Stimulated activated CD4-positive, alpha-beta T cell treated with anti-CD3 and anti-CD28 coated beads, Interleukin-4, amount 100 ng/mL, for 4 hours (primary cell): ENCODE measurements around the gene RBFOX2.
"Not testable (repeated sequence)": the region's sequence is repeated elsewhere in the genome, so short reads cannot be mapped to it uniquely, and the experiment has no call there.

Experiments used
- DNase-seq, 2 experiments: peaks; one replicate each; pipeline ENCODE4 v3.0.0-alpha.2; 2020

Gene RBFOX2

DNA sequence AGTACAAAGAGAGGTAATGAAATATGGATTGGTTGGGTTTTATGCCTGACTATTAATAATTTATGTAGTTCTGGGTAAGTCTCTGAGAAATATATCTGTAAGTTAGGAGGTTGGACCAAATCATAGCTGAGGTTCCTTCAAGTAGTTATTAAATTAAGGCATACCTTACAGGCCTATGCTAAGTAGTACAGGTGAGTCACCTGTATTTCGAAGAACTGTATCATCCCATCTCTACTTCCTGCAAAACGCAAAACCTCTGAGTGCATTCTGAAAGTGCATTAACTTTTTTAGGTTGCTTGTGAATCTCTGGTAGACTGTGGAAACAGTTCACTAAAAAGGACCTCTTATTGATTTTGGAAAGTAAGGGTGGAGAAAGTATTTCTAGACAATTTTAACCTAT, 273.9 kb downstream of the RBFOX2 start:
- no peak for DNase-seq

DNA sequence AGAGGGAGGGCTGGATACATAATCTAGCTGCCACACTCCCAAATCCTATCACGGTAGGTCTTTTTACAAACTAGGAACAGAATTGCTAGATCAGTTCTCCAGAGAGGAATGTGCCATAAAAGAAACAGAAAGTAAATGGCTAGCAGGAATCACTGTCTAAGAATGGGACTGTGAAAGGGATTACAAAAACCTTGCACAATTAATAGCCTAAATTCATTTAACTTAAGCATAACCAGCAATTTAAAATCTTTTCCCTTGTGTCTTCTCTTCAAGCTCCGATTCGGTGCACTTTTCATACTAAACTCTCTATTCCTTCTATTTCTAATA, 275.8 kb downstream of the RBFOX2 start:
- DNase-seq, result no peak

DNA sequence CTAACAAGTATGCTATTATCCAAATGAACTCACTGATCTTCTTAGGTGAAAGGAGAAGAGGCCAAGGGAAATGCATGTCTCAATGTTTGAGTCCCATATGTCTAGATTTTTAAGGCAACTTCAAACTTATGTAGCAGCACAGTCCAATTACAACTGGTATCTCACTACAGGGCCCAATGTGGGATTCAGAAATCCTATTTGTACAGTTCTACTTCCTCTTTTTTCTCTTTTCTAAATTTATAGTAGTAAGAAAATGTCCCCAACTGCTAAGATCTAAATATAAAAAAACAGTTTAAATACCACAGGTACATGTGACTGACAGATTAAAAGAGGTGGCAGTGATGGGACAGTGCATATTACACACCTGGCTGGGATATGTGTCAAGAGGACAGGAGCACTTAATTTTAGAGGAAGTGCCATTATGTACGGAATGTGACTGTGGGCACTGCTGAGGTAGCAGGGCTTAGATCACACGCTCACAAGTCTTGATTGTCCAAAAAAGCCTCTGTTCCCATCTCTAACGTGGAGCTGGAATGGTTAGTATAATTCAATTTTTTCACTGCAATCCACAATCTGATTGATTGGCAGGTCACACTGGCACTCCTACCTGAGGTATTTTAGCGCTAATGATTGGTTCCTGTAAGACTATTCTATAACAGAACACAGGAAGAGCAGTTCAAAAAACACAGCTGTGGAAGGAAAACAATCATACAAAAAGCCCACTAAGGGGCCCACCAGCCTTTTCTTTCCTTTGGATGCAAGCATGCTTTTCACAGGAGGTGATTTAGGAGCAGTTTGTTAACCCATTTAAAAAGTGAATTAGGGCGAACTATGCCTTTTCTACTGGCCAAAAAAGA, 276.4 kb downstream of the RBFOX2 start:
- no peak for DNase-seq

DNA sequence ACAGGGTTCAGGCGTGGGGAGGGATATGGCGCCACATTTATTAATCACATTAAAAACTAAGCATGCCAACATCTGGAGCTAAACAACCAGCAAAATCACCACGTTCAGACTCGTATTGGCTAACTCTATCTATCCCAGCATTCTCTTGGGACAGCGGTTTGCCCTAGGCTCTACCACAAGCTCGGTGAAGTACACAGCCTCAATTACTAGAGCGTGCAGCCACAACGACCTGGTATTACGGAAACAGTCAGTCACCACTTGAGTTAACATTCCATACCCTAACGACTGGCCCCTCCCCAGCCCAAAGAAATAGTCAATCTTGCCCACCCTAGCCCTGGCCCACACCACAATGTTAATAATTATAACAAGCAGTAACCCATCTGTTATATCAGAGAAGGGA, 278.8 kb downstream of the RBFOX2 start:
- no peak for DNase-seq

DNA sequence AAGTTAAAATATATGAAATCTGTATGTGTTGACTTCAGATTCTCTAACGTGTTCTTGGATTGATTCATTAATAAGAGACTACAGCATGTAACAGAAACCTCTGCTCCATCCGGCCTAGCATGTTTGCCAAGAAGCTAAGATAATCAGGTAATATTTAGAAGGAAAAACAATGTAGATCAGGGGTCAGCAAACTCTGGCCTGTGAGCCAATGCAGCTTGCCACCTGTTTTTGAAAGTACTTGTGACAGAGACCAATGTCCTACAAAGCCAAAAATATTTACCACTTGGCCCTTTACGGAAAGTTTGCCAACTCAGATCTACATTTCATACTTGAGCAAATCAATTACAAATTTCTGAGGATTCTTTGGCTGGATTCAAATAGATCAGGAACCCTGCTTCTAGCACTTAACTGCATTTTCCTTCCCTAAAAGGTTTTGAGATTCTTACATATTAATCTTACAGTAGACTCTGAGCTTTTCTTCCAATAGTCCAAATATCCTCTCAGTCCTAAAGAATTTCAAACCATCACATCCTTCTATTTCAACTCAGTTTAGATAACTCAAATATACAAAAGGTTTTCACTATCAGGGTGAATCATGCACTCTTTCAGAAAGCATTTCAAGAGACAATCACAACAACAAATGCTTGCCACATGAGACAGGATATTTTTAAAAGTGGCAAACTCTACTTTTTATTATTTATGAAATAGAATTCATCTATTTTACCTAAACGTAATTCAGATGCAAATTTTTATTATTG, 281.5 kb downstream of the RBFOX2 start:
- DNase-seq, result no peak

DNA sequence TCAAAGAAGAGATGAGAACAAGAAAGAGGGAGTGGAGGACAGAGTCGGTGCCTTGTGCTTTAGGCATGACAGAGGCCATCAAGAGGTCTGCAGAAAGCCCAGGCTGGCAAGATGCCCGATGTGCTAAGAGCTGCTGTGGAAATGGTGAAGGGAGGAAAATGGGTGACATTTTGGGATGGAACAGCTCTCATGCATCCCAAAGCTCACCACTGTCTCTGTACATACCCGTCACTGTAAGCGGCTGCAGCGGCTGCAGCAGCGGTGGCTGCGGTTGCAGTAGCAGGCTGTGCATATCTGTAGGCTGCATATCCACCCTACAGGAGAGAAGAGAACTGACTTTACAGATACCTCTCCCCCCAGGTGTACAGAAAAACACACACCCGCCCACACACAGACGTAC, 282.4 kb downstream of the RBFOX2 start:
- no peak for DNase-seq

DNA sequence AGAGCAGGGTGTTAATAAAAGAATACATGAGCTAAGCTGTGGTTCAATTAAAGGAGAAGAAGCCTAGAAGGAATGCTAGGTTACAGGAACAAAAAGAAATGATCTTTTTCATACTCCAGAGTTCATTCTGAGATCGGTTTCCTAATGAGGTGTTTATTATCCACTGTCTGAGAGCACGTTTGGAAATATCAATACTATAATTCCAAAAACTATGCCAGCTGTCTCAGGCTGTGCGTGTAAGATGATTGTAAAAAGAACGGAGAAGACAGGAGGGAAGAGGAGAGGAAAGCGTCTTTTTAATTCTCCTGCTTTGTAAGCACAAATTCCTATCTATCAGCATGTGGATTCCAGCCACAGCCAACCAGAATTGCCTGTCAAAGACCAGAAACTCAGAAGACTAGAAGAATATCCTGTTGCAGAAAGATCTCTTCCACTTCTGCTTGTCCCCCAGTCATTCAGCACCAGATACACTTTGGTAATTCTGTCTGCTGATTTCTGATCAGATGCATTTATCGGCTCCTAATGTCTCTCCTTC, 285.2 kb downstream of the RBFOX2 start:
- no peak for DNase-seq

DNA sequence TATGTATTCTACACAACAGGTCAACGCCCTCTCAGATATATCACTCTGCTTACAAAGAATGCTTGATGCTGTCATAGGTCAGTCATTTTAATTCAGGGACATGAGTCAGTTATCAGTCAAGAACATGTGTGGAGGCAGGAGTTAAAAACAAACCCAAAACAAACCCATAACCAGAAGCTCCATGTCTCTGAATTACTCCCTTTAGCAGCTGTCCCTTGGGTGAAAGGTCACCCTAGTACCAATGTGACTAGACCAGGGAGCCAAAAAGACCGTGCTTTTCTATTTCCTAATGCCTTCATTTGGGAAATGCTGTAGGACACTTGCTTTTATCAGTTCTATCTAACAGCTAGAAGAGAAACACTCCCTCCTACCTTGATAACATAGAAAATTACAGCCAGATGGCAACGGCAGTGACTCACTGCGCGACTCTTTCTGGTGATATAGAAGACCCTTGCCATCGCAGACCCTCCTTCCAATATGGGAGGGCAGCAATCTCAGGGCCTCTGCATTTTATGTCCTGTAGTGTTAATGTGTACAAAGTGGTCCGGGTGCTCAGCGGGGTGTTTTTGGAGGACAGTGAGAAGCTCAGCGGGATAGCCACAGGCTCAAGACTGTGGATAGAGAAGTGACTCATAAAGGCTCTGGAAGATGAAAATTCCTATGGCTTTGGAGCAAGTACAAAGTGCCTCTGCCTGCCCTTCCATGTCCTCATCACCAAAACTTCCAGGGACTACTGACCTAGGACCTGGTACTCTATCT, 286.1 kb downstream of the RBFOX2 start:
- no peak for DNase-seq

DNA sequence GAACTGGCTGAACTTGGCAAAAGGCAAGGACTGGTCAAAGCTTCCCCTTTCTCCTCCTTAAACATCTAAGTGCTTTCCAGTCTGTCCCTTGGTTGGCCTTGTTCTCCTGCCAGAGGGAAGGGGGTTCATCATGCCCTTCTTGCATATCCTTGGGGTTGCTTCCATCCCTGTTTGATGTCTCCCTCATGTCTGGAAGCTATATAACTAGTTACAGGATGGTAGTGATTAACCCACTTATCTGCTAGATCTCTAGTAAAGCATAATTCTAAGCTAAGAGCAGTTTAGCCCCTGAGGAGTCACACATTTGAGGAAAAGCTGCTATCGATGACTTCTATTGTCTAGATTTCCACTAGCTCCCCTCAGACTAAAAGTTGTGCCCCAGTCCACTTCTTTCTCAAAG, 288.0 kb downstream of the RBFOX2 start:
- DNase-seq, result no peak

DNA sequence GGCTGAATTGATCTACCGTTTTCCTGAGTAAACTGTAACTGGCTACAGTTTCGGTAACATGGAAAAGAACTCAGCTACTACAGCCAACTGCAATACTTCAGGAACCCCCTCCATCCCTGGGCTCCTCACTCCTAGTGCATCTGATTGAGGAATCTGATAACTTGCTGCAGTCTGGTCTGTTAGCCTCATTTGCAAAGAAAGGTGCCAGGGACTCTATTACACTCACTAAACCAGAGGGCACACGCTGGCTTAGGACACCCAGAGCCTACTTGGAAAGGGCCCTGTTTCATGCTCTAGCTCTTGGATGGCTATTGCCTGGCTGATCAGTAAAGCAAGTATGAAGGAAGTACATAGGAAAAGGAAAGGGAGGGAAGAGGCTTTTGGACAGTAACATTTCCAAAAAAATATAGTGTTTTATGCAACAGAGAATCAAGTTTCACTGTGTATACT, 288.7 kb downstream of the RBFOX2 start:
- no peak for DNase-seq

DNA sequence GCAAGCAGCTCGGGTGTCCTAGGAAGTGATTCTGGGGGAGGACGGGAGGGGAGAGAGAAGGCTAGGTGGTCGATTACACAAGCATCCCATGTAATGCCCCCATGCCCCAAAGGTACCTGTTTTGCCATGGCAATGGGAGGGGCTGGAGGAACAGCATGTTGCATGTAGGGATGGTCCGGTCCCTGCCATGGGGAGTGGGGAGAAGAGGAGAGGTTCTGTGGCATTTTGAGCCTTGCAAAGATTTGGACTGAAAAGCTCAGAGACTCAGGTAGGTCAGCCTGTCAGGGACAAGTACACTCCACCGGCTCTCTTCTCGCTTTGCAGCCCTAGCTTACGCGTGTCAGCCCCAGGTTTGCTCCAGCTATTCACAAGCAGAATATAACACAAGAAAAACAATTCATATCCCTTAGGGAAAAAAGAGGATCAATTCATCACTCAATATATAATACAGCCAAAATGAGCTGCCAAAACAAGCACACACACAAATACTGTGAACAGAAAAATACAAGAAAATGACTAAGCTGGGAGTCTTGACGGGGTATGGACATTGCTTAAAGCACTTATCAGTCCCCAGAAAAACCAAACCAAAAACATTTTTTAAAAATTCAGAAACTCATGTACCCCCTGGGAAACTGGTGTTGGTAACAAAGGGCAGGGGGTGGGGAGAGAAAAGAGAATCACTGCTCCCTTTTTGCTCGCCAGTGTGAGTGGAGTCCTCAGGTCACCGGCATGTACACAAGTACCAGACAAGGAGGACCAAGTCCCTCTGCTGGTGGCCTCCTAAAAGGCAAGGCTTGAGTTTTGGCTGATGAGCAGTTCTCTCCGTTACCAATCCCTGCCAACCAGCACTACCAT, 289.3 kb downstream of the RBFOX2 start:
- DNase-seq, result no peak

DNA sequence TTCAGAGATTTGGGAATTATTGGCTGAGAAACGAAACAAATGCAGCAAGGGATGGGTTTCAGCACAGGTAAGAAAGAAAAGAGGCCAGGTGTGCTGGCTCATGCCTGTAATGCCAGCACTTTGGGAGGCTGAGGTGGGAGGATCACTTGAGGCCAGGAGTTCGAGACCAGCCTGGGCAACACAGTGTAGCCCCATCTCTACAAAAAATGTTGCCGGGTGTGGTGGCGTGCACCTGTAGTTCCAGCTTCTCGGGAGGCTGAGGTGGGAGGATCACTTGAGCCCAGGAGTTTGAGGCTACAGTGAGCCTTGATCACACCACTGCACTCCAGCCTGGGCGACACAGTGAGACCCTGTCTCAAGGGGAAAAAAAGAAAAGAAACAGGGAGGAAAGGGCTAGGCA, 290.7 kb downstream of the RBFOX2 start:
- DNase-seq, result not testable (repeated sequence)

DNA sequence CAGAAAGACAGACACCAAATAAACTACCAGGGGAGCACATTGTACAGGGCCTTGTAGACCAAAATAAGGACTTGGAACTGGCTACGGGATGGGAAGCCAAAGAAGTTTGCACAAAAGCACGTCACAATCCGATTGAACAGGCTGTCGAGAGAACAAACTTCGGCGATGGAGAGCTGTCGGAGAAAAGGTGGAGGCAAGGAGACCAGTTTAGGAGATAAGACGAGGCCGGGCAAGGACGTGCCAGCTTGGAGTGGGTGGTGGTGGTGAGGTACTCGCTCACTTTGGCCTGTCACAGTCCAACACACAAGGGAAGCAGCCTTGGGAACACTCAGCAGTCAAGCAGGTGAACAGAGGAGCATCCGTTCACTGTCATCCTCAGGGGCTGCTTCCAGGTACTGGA, 291.9 kb downstream of the RBFOX2 start:
- no peak for DNase-seq

DNA sequence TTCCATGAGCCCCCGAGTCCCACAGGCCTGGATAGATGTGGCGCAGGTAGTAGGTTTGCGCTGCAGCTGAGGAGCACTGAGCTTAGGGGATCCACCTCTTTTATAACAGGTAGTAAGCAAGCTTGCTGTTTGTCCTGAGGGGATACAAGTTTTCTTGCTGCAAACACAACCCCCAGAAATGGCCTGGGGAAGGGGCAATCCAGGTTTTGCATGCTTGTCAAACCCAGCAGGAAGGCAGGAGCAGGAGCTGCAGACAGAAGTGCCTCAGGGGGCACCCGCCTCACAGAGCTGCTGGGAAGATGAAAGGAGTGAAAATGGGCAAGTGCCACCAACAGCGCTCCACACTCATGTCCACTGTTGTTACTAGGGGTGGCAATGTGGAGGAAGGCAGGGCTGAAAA, 292.5 kb downstream of the RBFOX2 start:
- DNase-seq, result no peak

DNA sequence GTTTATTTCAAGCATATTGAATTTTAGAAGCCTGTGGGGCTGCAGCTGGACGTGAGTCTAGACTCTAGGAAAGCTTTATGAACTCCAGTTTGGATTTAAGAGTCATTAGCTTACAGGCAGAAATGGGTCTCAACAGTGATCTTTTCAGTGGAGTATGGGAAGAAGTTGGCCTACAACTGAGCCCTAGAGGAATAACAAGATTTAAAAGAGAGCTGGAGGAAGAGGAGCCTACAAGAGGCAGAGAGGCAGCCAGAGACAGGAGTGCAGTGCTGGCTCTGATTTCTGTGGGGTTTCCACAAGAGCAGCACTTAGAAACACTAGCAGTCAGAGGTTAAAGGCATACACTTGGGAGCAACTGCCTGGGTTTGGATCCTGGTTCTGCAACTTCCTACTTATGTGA, 293.1 kb downstream of the RBFOX2 start:
- no peak for DNase-seq

DNA sequence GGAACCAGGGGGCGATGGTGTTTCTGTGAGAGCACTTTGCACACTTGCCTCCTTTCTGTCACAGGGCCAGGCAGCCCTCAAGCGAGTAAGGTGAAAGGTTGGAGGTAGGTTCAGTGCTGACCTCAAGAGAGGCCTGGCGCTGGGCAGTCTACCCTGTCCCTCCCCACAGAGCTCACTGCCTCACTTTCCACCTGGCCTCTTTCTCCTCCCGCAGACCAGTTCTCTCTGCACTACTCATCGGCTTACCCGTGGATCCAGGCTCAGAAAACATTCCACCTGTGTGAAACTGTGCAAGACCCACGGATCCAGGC, 294.2 kb downstream of the RBFOX2 start:
- DNase-seq, result no peak

DNA sequence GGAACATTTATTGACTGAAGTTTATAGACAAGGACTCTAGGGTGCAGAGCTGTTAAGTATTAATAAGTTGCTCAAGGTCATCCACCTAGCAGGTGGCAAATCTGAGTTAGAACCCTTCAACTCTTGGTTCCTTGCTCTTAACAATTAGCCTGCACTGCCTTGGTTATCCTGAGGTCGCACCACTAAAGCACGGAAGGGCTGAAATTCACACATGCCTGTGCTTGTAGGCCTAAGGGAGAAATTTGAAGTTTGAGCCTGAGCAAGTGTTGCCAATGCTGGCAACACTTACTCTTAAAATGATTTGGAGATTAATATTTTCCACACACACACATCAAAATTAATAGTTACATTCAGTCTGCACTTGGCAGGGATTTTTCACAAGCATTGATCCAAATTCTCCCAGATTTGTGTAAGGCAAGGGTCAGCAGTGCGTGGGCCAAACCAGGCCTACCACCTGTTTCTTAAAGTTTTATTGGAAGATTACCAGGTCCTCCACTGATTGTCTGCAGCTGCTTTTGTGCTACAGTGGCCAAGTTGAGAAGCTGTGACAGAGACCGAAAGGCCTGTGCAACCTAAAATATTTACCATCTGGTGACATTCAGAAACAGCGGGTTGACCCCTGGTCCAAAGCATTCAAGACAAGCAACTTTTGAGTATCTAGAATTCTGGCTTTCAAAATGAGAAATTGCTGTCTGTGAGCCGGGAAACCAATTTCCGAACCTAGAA, 294.7 kb downstream of the RBFOX2 start:
- DNase-seq, result no peak

DNA sequence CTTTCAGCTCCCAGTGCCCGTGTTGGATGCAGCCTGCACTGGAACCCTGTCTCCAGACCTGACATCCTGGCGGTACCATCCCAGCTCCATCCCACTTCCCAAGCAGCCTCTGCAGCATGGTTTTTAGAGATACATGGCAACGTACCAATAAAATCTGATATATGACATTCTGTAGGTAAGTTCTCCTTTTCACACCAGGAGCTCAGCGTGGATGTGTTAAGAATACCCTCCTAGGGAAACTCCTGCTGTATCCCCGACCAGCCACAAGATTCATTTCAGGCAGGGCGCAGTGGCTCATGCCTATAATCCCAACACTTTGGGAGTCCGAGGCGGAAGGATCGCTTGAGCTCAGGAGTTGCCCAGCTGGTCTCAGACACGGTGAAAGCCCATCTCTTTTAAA, 295.6 kb downstream of the RBFOX2 start:
- no peak for DNase-seq

DNA sequence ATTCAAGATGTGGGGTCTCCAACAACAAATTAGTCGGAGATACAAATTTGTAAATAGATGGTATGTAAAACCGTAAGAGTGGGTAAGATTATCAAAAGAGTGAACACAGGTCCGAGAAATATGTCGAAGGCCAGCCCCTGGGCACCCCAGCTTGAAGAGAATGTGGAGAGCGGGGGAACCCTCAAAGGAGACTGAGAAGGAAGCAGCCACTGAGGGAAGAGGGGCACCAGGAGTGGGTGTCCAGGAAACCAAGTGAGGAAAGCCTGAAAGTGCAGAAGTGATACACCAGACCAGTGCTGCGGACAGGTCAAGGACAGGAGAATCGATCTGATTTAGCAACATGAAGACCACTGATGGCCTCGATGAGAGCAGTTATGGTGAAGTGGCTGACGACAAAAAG, 296.5 kb downstream of the RBFOX2 start:
- DNase-seq, result no peak

DNA sequence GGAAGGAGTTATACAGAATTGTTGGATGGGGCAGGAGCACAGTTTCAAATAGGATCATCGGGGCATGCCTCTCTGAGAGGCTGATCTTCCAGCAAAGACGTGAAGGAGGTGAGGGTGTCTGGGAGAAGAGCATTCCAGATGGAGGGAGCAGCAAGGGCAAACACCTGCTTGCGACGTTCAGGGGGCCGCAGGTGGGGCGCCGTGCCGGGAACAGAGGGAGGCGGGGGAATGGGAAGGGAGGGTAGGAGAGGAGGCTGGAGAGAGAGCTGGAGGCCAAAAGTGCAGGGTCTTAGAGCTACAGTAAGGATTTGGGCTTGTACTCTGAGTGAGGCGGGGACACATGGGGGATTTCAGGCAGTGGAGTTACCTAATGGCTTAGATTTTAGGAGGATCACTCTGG, 297.3 kb downstream of the RBFOX2 start:
- no peak for DNase-seq

DNA sequence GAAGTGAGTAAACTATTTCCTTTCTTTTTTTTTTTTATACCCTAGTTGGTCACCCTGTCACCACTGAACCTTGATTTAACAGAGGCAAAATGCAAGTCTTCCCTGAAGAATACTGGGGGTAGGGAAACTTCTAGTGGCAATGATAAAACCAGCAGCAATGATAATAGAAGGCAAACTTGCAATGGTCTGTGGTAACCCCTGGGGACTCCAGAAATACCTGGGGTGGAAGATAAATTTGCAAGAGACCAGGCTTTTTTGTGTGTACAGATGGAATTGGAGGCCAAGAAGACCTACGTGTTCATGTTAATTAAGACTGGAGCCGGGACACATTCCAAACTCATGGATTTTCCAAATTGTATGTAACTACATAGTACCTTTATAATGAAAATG, 299.3 kb downstream of the RBFOX2 start:
- DNase-seq, result no peak
